ENCODE measurements around the gene HAND1.

HAND1 gene

GRCh38 chr5:154464438-154464837 is 13.6 kb downstream of the HAND1 start:
- no peak overlapping the region for H3K27ac ChIP-seq
- DNase-seq (ENCODE audit: low read depth, low spot score): no peak

- DNase-seq (ENCODE audit: low read depth, low spot score): no peak
- H3K27ac ChIP-seq: no peak overlapping the region
Measured at GRCh38 chr5:154461531-154461930, 16.5 kb downstream of the HAND1 start.

GRCh38 chr5:154460172-154460571 is 17.9 kb downstream of the HAND1 start:
- no peak for DNase-seq (ENCODE audit: low read depth, low spot score)
- no peak overlapping the region for H3K27ac ChIP-seq

- H3K27ac ChIP-seq: no peak overlapping the region
- DNase-seq (ENCODE audit: low read depth, low spot score): no peak
Measured at GRCh38 chr5:154459015-154459414, 19.0 kb downstream of the HAND1 start.

GRCh38 chr5:154456540-154456939 is 21.5 kb downstream of the HAND1 start:
- no peak overlapping the region for H3K27ac ChIP-seq
- no peak for DNase-seq (ENCODE audit: low read depth, low spot score)

GRCh38 chr5:154455585-154455984 is 22.4 kb downstream of the HAND1 start:
- no peak overlapping the region for H3K27ac ChIP-seq
- no peak for DNase-seq (ENCODE audit: low read depth, low spot score)

- H3K27ac ChIP-seq: no peak overlapping the region
- DNase-seq (ENCODE audit: low read depth, low spot score): no peak
Measured at GRCh38 chr5:154451957-154452356, 26.1 kb downstream of the HAND1 start.

GRCh38 chr5:154449786-154450185 is 28.2 kb downstream of the HAND1 start:
- no peak overlapping the region for H3K27ac ChIP-seq
- DNase-seq (ENCODE audit: low read depth, low spot score): no peak

GRCh38 chr5:154447089-154447725 is 30.8 kb downstream of the HAND1 start:
- DNase-seq (ENCODE audit: low read depth, low spot score): no peak
- peak overlapping the region; percentile 51 for H3K27ac ChIP-seq

- no peak for DNase-seq (ENCODE audit: low read depth, low spot score)
- H3K27ac ChIP-seq: peak overlapping the region; percentile 51
Measured at GRCh38 chr5:154446195-154447088, 31.6 kb downstream of the HAND1 start.

GRCh38 chr5:154445422-154446194 is 32.4 kb downstream of the HAND1 start, which contains the start of gene SAP30L:
Gene SAP30L (plus strand): TSS chr5:154445997. CDS start chr5:154446605, 608 bp downstream.
- peak; percentile 54 for DNase-seq (ENCODE audit: low read depth, low spot score)
- peak within 1 kb of the TSS; percentile 51 for H3K27ac ChIP-seq

- peak overlapping the region; percentile 51 for H3K27ac ChIP-seq
- no peak for DNase-seq (ENCODE audit: low read depth, low spot score)
Measured at GRCh38 chr5:154444556-154445421, 33.2 kb downstream of the HAND1 start.

GRCh38 chr5:154442801-154443200 is 35.2 kb downstream of the HAND1 start:
- peak overlapping the region; percentile 48 for H3K27ac ChIP-seq
- peak; percentile 53 for DNase-seq (ENCODE audit: low read depth, low spot score)

GRCh38 chr5:154440540-154440939 is 37.5 kb downstream of the HAND1 start:
- no peak for DNase-seq (ENCODE audit: low read depth, low spot score)
- H3K27ac ChIP-seq: no peak overlapping the region

- DNase-seq (ENCODE audit: low read depth, low spot score): no peak
Measured at GRCh38 chr5:154437281-154437965, 40.6 kb downstream of the HAND1 start.

GRCh38 chr5:154435226-154435625 is 42.8 kb downstream of the HAND1 start:
- DNase-seq (ENCODE audit: low read depth, low spot score): no peak
- no peak overlapping the region for H3K27ac ChIP-seq

More at GRCh38 chr5:154437281-154437965, 40.6 kb downstream of the HAND1 start:
- no peak overlapping the region for H3K27ac ChIP-seq

- H3K27ac ChIP-seq: no peak overlapping the region
- DNase-seq (ENCODE audit: low read depth, low spot score): no peak
Measured at GRCh38 chr5:154430961-154431630, 46.9 kb downstream of the HAND1 start.

GRCh38 chr5:154430466-154430865 is 47.6 kb downstream of the HAND1 start:
- no peak for DNase-seq (ENCODE audit: low read depth, low spot score)
- no peak overlapping the region for H3K27ac ChIP-seq

GRCh38 chr5:154429341-154429740 is 48.7 kb downstream of the HAND1 start:
- no peak for DNase-seq (ENCODE audit: low read depth, low spot score)
- no peak overlapping the region for H3K27ac ChIP-seq
